ENCODE data around the gene MYO15A.

MYO15A gene

DNA sequence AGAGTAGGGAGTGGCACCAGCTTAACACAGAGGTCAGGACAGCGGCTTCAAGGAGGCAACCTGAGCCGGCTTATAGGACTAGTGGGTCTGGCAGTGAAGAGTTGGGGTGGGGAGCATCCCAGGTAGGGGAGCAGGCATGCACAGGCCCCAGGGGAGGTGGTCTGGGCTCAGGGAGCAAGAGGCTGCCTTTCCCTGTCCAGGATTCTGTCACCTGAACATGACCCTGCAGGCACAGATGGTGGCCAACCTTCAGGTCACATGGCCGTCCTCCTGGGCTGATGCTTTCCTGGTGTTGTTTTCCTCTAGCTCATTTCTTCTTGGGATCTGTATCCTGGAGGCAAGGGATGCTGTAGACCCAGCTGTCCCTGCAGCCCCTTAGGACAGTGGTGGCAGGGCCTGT lies 3.5 kb upstream of the MYO15A start:
- Histone ChIP-seq H3K4me3 (ENCODE audit: low read length in 2 of 2) (no peak overlapping the region), H3K4me1 (ENCODE audit: control insufficient read depth in 2 of 2, insufficient read depth in 2 of 2, low read length in 2 of 2) (no peaks in the 10 kb centered on the region), H3K27me3 (ENCODE audit: control insufficient read depth in 2 of 2, insufficient read depth in 2 of 2, low read length in 2 of 2) (no peaks in the 10 kb centered on the region), H3K9me3 (ENCODE audit: control insufficient read depth in 2 of 2, low read length in 2 of 2) (no peaks in the 10 kb centered on the region), H3K27ac (ENCODE audit: low read depth in 2 of 2, low read length in 2 of 2) (no peak overlapping the region), H3K9ac (ENCODE audit: low read depth in 1 of 2, low read length in 2 of 2) (no peak overlapping the region), H3K36me3 (ENCODE audit: control insufficient read depth in 2 of 2, insufficient read depth in 2 of 2, low read length in 2 of 2) (peaks cover 17 to 41% of the 10 kb centered on the region in 2 donors)

DNA sequence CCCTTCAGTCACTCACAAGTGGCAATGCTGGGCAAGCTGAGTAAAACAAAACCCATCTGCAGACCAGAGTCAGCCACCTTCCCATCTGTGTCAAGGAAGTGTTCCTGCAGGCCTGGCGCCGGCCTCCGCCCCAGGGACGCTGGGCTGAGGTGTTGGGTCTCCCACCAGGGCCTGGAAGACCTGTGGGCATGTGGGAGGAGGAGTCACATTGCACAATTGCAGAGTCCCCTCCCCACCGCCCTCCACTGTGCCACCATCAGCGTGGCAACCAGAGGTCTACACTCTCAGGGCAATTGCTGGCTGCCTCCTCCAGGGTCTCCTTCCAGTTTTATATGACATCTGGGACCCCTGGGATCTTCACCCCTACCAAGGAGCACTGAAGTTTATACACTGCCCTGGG lies 3.0 kb upstream of the MYO15A start:
- no peak overlapping the region for H3K9ac ChIP-seq (ENCODE audit: low read depth in 1 of 2, low read length in 2 of 2)
- no peak overlapping the region for H3K27ac ChIP-seq (ENCODE audit: low read depth in 2 of 2, low read length in 2 of 2)
- no peaks in the 10 kb centered on the region for H3K27me3 ChIP-seq (ENCODE audit: control insufficient read depth in 2 of 2, insufficient read depth in 2 of 2, low read length in 2 of 2)
- H3K36me3 ChIP-seq (ENCODE audit: control insufficient read depth in 2 of 2, insufficient read depth in 2 of 2, low read length in 2 of 2), result peaks cover 12 to 35% of the 10 kb centered on the region in 2 donors
- H3K9me3 ChIP-seq (ENCODE audit: control insufficient read depth in 2 of 2, low read length in 2 of 2), result no peaks in the 10 kb centered on the region
- H3K4me3 ChIP-seq (ENCODE audit: low read length in 2 of 2), result no peak overlapping the region
- no peaks in the 10 kb centered on the region for H3K4me1 ChIP-seq (ENCODE audit: control insufficient read depth in 2 of 2, insufficient read depth in 2 of 2, low read length in 2 of 2)

DNA sequence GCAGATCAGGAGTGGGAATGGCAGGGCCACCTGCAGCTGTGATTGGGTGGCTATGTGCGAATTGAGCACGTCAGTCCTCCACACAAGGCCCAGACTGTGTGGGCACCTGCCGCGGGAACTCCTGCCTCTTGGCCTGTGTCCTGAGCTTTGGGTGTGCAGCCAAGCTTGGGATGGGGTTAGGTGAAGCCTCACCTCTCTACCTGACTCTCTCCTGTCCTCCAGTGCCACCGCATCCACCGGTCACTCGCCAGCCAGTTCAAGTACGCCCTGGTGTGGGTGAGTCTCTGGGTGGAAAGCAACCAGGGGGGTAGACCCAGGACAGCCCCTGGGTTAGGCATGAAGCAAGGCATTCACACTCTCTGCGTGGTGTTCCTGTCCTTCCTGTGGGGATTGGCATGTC lies 2.3 kb upstream of the MYO15A start:
- Histone ChIP-seq H3K27me3 (ENCODE audit: control insufficient read depth in 2 of 2, insufficient read depth in 2 of 2, low read length in 2 of 2) (no peaks in the 10 kb centered on the region), H3K36me3 (ENCODE audit: control insufficient read depth in 2 of 2, insufficient read depth in 2 of 2, low read length in 2 of 2) (peaks cover 12 to 33% of the 10 kb centered on the region in 2 donors), H3K4me1 (ENCODE audit: control insufficient read depth in 2 of 2, insufficient read depth in 2 of 2, low read length in 2 of 2) (no peaks in the 10 kb centered on the region), H3K4me3 (ENCODE audit: low read length in 2 of 2) (no peak overlapping the region), H3K27ac (ENCODE audit: low read depth in 2 of 2, low read length in 2 of 2) (no peak overlapping the region), H3K9ac (ENCODE audit: low read depth in 1 of 2, low read length in 2 of 2) (no peak overlapping the region), H3K9me3 (ENCODE audit: control insufficient read depth in 2 of 2, low read length in 2 of 2) (no peaks in the 10 kb centered on the region)

DNA sequence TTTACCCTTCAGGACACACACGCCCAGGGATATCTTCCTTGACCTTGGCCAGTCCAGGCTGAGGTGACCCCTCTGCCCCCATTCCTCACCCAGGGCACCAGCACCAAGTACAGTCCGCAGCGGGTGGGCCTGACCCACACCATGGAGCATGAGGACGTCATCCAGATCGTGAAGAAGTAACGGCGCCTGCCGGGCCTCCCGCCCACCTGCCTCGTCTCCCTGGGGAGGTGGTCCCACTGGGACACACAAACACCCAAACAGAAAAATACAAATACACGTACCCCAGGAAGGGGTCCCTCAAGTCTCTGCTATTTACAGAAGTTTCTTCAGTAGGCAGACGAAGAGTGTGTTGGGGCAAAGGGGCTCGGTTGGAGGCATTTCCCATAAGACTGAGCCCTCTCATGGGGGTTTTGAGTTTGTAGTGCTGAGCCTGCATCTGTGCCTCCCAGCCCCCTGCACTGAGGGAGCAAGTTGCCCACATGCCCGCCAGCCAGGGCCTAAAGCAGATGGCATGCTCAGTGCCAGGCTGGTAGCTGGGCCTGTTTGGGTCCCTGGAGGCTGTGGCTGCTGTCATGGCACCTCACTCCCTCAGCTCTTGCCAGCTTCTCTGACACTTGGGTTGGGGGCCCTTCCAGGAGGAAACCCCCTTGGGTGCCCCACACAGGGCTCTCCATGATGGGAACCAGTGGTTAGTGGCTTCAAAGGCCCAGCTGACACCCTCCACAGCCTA lies 1.3 kb upstream of the MYO15A start:
- no peaks in the 10 kb centered on the region for H3K9me3 ChIP-seq (ENCODE audit: control insufficient read depth in 2 of 2, low read length in 2 of 2)

DNA sequence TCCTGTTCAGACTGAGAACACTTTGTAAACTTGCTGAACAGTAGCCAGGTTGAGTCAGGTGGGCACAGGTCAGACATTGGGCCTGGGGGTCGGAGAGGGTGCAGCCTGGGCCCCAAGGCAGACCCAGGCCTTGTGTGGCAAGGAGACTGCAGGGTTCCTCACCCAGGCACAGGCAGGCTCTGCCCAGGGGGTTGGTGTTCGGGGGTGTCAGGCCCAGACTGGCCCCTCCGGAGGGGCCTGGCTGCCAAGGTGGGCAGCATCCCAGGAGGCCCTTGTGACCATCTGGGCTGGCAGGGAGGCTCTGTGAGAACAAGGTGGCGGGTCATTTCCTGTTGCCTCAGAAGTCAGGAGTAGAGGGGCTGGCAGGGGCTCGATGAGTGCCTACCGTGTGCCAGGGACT lies 585 bp upstream of the MYO15A start:
- Histone ChIP-seq H3K4me1 (ENCODE audit: control insufficient read depth in 2 of 2, insufficient read depth in 2 of 2, low read length in 2 of 2) (no peaks in the 10 kb centered on the region), H3K4me3 (ENCODE audit: low read length in 2 of 2) (no peak overlapping the region), H3K9ac (ENCODE audit: low read depth in 1 of 2, low read length in 2 of 2) (no peak overlapping the region), H3K36me3 (ENCODE audit: control insufficient read depth in 2 of 2, insufficient read depth in 2 of 2, low read length in 2 of 2) (peaks cover 5 to 22% of the 10 kb centered on the region in 2 donors), H3K27ac (ENCODE audit: low read depth in 2 of 2, low read length in 2 of 2) (no peak overlapping the region), H3K9me3 (ENCODE audit: control insufficient read depth in 2 of 2, low read length in 2 of 2) (no peaks in the 10 kb centered on the region), H3K27me3 (ENCODE audit: control insufficient read depth in 2 of 2, insufficient read depth in 2 of 2, low read length in 2 of 2) (no peaks in the 10 kb centered on the region)

More for the DNA sequence above, 1.3 kb upstream of the MYO15A start:
- Histone ChIP-seq H3K27me3 (ENCODE audit: control insufficient read depth in 2 of 2, insufficient read depth in 2 of 2, low read length in 2 of 2) (no peaks in the 10 kb centered on the region), H3K27ac (ENCODE audit: low read depth in 2 of 2, low read length in 2 of 2) (no peak overlapping the region), H3K9ac (ENCODE audit: low read depth in 1 of 2, low read length in 2 of 2) (no peak overlapping the region), H3K36me3 (ENCODE audit: control insufficient read depth in 2 of 2, insufficient read depth in 2 of 2, low read length in 2 of 2) (peaks cover 8 to 25% of the 10 kb centered on the region in 2 donors), H3K4me3 (ENCODE audit: low read length in 2 of 2) (no peak overlapping the region), H3K4me1 (ENCODE audit: control insufficient read depth in 2 of 2, insufficient read depth in 2 of 2, low read length in 2 of 2) (no peaks in the 10 kb centered on the region)

DNA sequence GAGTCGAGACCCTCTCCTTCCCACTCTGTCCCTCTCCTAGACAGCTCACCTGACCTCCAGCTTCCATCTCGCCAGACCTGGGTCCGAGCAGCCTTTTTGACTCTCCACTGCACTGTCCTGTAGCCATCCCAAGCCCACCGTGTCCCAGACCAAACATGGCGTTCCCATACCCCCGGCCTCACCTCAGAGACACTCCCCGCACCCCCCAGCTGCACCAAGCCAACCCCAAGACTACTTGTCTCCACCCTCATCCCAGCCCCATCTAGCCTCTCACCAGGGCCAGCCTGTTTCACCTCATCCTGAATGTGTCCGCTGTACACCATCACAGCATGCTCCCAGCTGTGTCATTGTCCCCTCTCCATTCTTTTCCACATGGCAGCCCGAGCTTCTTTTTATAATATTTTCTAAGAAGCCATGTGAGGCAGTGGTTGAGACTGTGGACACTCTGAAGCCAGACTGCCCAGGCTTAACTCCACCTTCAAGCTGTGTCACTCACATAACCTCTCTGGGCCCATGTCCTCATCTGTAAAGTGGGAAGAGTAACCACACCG lies 1.5 kb downstream of the MYO15A start:
- Histone ChIP-seq H3K4me3 (ENCODE audit: low read length in 2 of 2) (no peak overlapping the region), H3K27me3 (ENCODE audit: control insufficient read depth in 2 of 2, insufficient read depth in 2 of 2, low read length in 2 of 2) (no peaks in the 10 kb centered on the region), H3K27ac (ENCODE audit: low read depth in 2 of 2, low read length in 2 of 2) (no peak overlapping the region), H3K36me3 (ENCODE audit: control insufficient read depth in 2 of 2, insufficient read depth in 2 of 2, low read length in 2 of 2) (peaks cover 5 to 16% of the 10 kb centered on the region in 2 donors), H3K9ac (ENCODE audit: low read depth in 1 of 2, low read length in 2 of 2) (no peak overlapping the region), H3K9me3 (ENCODE audit: control insufficient read depth in 2 of 2, low read length in 2 of 2) (no peaks in the 10 kb centered on the region), H3K4me1 (ENCODE audit: control insufficient read depth in 2 of 2, insufficient read depth in 2 of 2, low read length in 2 of 2) (no peaks in the 10 kb centered on the region)

DNA sequence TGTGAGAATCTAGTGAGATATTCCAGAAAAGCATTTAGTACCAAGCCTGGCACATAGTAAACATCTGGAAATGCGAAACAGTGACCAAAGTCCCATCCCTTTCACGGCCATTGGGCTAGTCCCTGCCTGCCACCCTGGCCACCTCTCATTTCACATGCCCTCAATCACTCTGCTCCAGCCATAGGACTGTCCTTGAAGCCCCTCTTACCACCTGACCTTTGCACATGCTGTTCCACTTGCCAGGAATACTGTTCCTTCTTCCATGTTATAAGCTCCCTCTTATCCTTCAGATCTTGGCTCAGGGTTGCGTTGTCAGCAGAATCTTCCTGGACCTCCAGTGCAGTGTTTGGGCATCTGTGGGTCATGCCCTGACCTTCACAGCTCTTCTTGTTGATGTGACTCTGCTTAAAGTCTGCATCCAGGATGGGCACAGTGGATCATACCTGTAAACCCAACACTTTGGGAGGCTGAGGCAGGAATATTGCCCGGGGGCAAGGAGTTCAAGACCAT lies 2.1 kb downstream of the MYO15A start:
- Histone ChIP-seq H3K4me3 (ENCODE audit: low read length in 2 of 2) (no peak overlapping the region), H3K27me3 (ENCODE audit: control insufficient read depth in 2 of 2, insufficient read depth in 2 of 2, low read length in 2 of 2) (no peaks in the 10 kb centered on the region), H3K4me1 (ENCODE audit: control insufficient read depth in 2 of 2, insufficient read depth in 2 of 2, low read length in 2 of 2) (no peaks in the 10 kb centered on the region), H3K36me3 (ENCODE audit: control insufficient read depth in 2 of 2, insufficient read depth in 2 of 2, low read length in 2 of 2) (peaks cover 5 to 9% of the 10 kb centered on the region in 2 donors), H3K27ac (ENCODE audit: low read depth in 2 of 2, low read length in 2 of 2) (no peak overlapping the region), H3K9ac (ENCODE audit: low read depth in 1 of 2, low read length in 2 of 2) (no peak overlapping the region), H3K9me3 (ENCODE audit: control insufficient read depth in 2 of 2, low read length in 2 of 2) (no peaks in the 10 kb centered on the region)

DNA sequence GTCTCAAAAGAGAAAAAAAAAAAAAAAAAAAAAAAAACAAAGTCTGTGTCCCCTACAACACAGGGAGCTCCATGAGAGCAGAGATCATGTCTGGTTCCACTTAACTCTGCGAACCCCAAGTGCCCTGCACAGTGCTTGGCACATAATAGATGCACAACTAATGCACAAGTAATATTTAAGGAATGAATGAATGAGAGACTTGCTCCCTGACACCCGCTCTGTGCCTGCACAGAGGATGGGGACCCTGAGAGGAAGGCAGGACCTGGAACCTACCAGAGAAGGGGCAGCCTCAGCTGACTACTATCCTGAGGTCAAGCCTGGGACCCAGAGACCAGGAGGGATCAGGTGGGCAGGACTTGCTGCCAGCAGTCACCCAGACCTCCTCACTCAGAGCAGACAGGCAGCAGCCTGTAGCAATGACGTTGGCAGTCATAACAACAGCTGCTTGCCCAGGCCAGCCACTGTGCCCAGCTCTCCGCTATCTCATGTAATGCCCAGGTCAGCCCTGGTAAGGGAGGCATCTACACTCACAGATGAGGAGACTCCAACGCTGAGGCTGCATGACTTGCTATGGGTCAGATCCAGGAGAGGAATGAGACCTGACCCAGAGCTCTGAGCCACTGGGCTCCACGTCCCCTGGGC lies 2.9 kb downstream of the MYO15A start:
- H3K9me3 ChIP-seq (ENCODE audit: control insufficient read depth in 2 of 2, low read length in 2 of 2), result no peaks in the 10 kb centered on the region
- no peaks in the 10 kb centered on the region for H3K27me3 ChIP-seq (ENCODE audit: control insufficient read depth in 2 of 2, insufficient read depth in 2 of 2, low read length in 2 of 2)
- H3K27ac ChIP-seq (ENCODE audit: low read depth in 2 of 2, low read length in 2 of 2), result no peak overlapping the region
- peaks cover 4 to 5% of the 10 kb centered on the region in 2 donors for H3K36me3 ChIP-seq (ENCODE audit: control insufficient read depth in 2 of 2, insufficient read depth in 2 of 2, low read length in 2 of 2)
- H3K4me1 ChIP-seq (ENCODE audit: control insufficient read depth in 2 of 2, insufficient read depth in 2 of 2, low read length in 2 of 2), result no peaks in the 10 kb centered on the region
- no peak overlapping the region for H3K4me3 ChIP-seq (ENCODE audit: low read length in 2 of 2)
- H3K9ac ChIP-seq (ENCODE audit: low read depth in 1 of 2, low read length in 2 of 2), result no peak overlapping the region

DNA sequence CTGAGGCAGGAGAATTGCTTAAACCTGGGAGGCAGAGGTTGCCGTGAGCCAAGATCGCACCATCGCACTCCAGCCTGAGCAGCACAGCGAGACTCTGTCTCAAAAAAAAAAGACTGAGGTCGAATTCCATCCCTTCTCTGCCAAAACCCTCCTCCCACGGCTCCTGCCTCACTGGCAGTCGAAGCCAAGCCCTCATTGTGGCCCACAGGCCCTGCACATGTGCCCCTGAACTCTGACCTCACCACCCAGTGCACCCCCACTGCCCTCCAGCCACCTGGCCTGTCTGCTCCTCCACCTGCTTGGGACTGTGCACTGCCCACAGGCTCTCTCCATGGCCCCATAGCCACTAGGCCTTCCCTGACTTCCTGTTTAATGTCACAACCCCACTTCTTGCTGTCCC lies 7.0 kb downstream of the MYO15A start:
- no peaks in the 10 kb centered on the region for H3K36me3 ChIP-seq (ENCODE audit: control insufficient read depth in 2 of 2, insufficient read depth in 2 of 2, low read length in 2 of 2)
- no peak overlapping the region for H3K4me3 ChIP-seq (ENCODE audit: low read length in 2 of 2)
- no peaks in the 10 kb centered on the region for H3K4me1 ChIP-seq (ENCODE audit: control insufficient read depth in 2 of 2, insufficient read depth in 2 of 2, low read length in 2 of 2)
- H3K9me3 ChIP-seq (ENCODE audit: control insufficient read depth in 2 of 2, low read length in 2 of 2), result no peaks in the 10 kb centered on the region
- H3K27me3 ChIP-seq (ENCODE audit: control insufficient read depth in 2 of 2, insufficient read depth in 2 of 2, low read length in 2 of 2), result no peaks in the 10 kb centered on the region
- no peak overlapping the region for H3K27ac ChIP-seq (ENCODE audit: low read depth in 2 of 2, low read length in 2 of 2)
- no peak overlapping the region for H3K9ac ChIP-seq (ENCODE audit: low read depth in 1 of 2, low read length in 2 of 2)

DNA sequence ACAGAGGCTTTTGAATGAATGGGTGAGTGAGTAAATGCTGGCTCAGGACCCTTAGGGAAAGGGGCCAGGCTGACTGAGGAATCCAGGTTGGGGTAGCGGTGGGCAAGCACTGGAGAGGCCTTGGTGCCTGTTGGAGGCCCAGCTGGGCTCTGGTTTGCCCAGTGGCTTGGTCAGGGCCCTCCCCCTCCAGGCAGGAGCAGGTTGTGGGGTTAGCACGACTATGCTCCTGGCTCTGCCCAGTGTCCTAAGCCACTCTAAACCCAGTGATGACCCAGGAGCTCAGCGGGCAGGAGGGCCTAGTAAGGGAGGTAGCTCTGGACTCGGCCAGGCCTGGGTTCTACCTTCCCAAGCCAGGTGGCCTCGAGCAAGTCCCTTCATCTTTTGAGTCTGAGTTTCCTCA lies 7.5 kb downstream of the MYO15A start:
- H3K36me3 ChIP-seq (ENCODE audit: control insufficient read depth in 2 of 2, insufficient read depth in 2 of 2, low read length in 2 of 2), result no peaks in the 10 kb centered on the region
- H3K27ac ChIP-seq (ENCODE audit: low read depth in 2 of 2, low read length in 2 of 2), result no peak overlapping the region
- H3K9me3 ChIP-seq (ENCODE audit: control insufficient read depth in 2 of 2, low read length in 2 of 2), result no peaks in the 10 kb centered on the region
- H3K4me1 ChIP-seq (ENCODE audit: control insufficient read depth in 2 of 2, insufficient read depth in 2 of 2, low read length in 2 of 2), result no peaks in the 10 kb centered on the region
- no peak overlapping the region for H3K4me3 ChIP-seq (ENCODE audit: low read length in 2 of 2)
- H3K27me3 ChIP-seq (ENCODE audit: control insufficient read depth in 2 of 2, insufficient read depth in 2 of 2, low read length in 2 of 2), result no peaks in the 10 kb centered on the region
- no peak overlapping the region for H3K9ac ChIP-seq (ENCODE audit: low read depth in 1 of 2, low read length in 2 of 2)

All from mucosa of rectum (tissue), 2 donors.